Measurements from ENCODE around the gene KRTAP6-2. TPM values are rescaled to one million over a fixed set of nuclear protein-coding genes. Genes with fewer than 3 reads are reported as not detected.

Gene KRTAP6-2
- total RNA-seq, 4 donors from 2014 or later, result not detected

DNA sequence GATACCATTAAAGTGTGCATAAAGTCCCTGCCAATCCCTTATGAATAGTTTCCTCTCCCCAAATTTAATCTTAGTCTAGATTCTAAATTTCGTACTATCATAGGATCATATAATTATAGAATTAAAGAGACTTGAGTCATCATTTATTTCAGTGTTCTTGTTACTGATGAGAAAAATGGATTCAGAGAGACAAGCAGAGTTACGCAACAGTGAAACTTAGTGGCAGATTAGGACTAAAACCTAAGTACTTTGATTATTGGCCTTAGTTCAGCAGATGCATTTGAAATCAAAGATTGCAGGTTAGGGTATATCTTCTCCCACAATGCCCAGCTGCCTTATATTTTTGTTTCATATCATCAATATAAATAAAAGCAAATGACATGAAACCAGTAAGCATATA is 36.7 kb downstream of the KRTAP6-2 start:
- Histone ChIP-seq H3K4me1 (no peaks in the 10 kb centered on the region), H3K9me3 (no peaks in the 10 kb centered on the region), H3K36me3 (no peaks in the 10 kb centered on the region), H3K27ac (no peak overlapping the region), H3K27me3 (no peaks in the 10 kb centered on the region), H3K4me3 (no peak overlapping the region)
- TF ChIP-seq POLR2AphosphoS5 (IDR thresholded peaks at IDR 0.05) (no peak), EP300 (IDR thresholded peaks at IDR 0.05) (no peak)
- ATAC-seq, result no peak
- WGBS, 2 donors (ENCODE audit: low coverage in 1 of 2), result 68 to 85% methylated on average over 2 of the region's 2 CpGs

DNA sequence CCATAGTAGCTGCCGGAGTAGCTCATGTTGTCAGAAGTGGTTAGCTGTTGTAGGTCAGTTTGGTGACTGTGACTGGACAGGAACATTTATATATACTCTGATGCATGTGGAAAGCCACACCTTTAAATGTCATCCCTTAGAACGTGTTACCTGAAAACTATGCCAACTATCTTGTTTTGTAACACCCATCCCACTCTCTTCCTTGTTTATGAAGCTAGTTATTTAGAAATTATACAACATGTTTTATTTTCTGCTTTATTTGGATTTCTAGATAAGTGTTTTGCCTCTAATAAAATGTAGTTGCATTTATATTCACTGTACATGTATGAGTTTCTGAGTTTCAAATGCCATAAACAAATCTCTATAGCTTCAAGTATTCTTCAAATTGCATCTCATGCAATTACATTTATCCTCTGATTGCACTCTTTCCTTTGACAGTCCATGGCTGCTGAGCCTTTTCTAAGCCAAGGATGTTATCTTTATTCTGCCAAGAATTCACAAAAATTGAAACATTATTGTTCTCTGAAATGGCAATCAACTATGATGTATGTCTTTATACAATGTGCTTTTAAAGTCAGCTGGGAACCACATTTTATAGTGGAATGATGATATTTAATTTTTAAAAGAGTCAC is 37.3 kb downstream of the KRTAP6-2 start, which contains the start of gene KRTAP19-7:
Gene KRTAP19-7, minus strand, starts transcription at position 51 of the 632 bp plus-strand sequence. Its CDS starts 25 bp downstream, at position 26.
- 77% methylated on average over 2 of the region's 2 CpGs; no CpG with 5 or more reads in 1 of the 2 donors for WGBS, 2 donors (ENCODE audit: low coverage in 1 of 2)
- Histone ChIP-seq H3K4me1 (no peaks in the 10 kb centered on the region), H3K27ac (no peak within 1 kb of the TSS), H3K4me3 (no peak within 1 kb of the TSS), H3K27me3 (no peaks in the 10 kb centered on the region), H3K9me3 (no peaks in the 10 kb centered on the region), H3K36me3 (no peaks in the 10 kb centered on the region)
- TF ChIP-seq POLR2AphosphoS5 (IDR thresholded peaks at IDR 0.05) (no peak), EP300 (IDR thresholded peaks at IDR 0.05) (no peak), POLR2A (IDR thresholded peaks at IDR 0.05) (no peak), CTCF (IDR thresholded peaks at IDR 0.05) (no peak)
- ATAC-seq, result no peak

DNA sequence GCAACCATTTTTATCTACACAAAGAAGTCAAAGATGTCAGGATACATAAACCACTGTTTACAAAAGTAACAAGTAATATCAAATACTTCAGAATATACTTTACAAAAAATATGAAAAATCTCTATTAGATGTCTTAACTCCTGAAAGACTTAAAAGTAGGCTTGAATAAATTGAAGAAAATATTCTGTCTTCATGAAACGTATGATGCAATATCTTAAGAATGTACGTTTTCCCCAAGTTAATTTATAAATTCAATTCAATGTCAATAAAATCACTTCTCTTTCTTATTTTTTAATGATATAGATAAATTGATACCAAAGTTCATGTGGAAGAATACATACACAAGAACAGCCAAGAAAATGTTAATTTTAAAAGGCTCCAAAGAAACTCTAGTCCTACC is 43.6 kb downstream of the KRTAP6-2 start:
- H3K36me3 ChIP-seq, result no peaks in the 10 kb centered on the region
- no peaks in the 10 kb centered on the region for H3K4me1 ChIP-seq
- H3K9me3 ChIP-seq, result no peaks in the 10 kb centered on the region
- 85% methylated on average over 2 of the region's 2 CpGs for WGBS, 2 donors (ENCODE audit: low coverage in 1 of 2)
- no peak for ATAC-seq
- no peak overlapping the region for H3K27ac ChIP-seq
- TF ChIP-seq CTCF (IDR thresholded peaks at IDR 0.05) (no peak), EP300 (IDR thresholded peaks at IDR 0.05) (no peak), POLR2A (IDR thresholded peaks at IDR 0.05) (no peak)
- H3K4me3 ChIP-seq, result no peak overlapping the region
- no peaks in the 10 kb centered on the region for H3K27me3 ChIP-seq

GRCh38 chr21:30552782-30553181 is 45.9 kb downstream of the KRTAP6-2 start:
- Histone ChIP-seq H3K27me3 (no peaks in the 10 kb centered on the region), H3K9me3 (no peaks in the 10 kb centered on the region), H3K27ac (no peak overlapping the region), H3K4me3 (no peak overlapping the region), H3K4me1 (no peaks in the 10 kb centered on the region), H3K36me3 (no peaks in the 10 kb centered on the region)
- no peak for TF ChIP-seq CTCF (IDR thresholded peaks at IDR 0.05)
- no peak for TF ChIP-seq EP300 (IDR thresholded peaks at IDR 0.05)
- TF ChIP-seq POLR2AphosphoS5 (IDR thresholded peaks at IDR 0.05), result no peak
- no peak for TF ChIP-seq POLR2A (IDR thresholded peaks at IDR 0.05)
- ATAC-seq, result no peak
- no CpG with 5 or more reads among the region's 1 CpG for WGBS, 2 donors (ENCODE audit: low coverage in 1 of 2)

Small RNA genes within 50 kb of the gene (small RNA-seq; reads per million reads assigned to genes)
- gene KRTAP20-1 (0 reads per million in 4 donors), gene KRTAP20-3 (0 reads per million in 4 donors), gene KRTAP20-4 (0 reads per million in 4 donors), gene KRTAP22-1 (0 reads per million in 4 donors), gene KRTAP22-2 (0 reads per million in 4 donors)

Other genes with a start within 250 kb of the KRTAP6-2 start
- gene KRTAP13-2, start 226.6 kb downstream of the KRTAP6-2 start, total RNA-seq, result not detected
- gene KRTAP13-1, start 202.9 kb downstream of the KRTAP6-2 start, total RNA-seq, result not detected
- gene KRTAP13-3, start 173.0 kb downstream of the KRTAP6-2 start, total RNA-seq, result not detected
- gene KRTAP13-4, start 168.7 kb downstream of the KRTAP6-2 start, total RNA-seq, result not detected
- gene KRTAP15-1, start 158.6 kb downstream of the KRTAP6-2 start, total RNA-seq, result not detected
- gene KRTAP19-1, start 118.5 kb downstream of the KRTAP6-2 start, total RNA-seq, result not detected
- gene KRTAP19-2, start 111.5 kb downstream of the KRTAP6-2 start, total RNA-seq, result not detected
- gene KRTAP19-3, start 106.9 kb downstream of the KRTAP6-2 start, total RNA-seq, result 1 to 10 TPM in 1 of 4 donors, not detected in 3; 1.7 TPM
- gene KRTAP19-4, start 101.7 kb downstream of the KRTAP6-2 start, total RNA-seq, result not detected
- gene KRTAP19-5, start 96.8 kb downstream of the KRTAP6-2 start, total RNA-seq, result not detected
- not detected for gene KRTAP19-6, start 57.0 kb downstream of the KRTAP6-2 start, total RNA-seq
- not detected for gene KRTAP19-7, start 37.6 kb downstream of the KRTAP6-2 start, total RNA-seq
- not detected for gene KRTAP22-2, start 8.5 kb downstream of the KRTAP6-2 start, total RNA-seq
- not detected for gene KRTAP6-3, start 6.5 kb downstream of the KRTAP6-2 start, total RNA-seq
- gene KRTAP22-1, start 2.2 kb upstream of the KRTAP6-2 start, total RNA-seq, result not detected
- not detected for gene KRTAP6-1, start 15.0 kb upstream of the KRTAP6-2 start, total RNA-seq
- gene KRTAP20-1, start 17.5 kb upstream of the KRTAP6-2 start, total RNA-seq, result not detected
- not detected for gene KRTAP20-4, start 21.7 kb upstream of the KRTAP6-2 start, total RNA-seq
- not detected for gene KRTAP20-2, start 36.3 kb upstream of the KRTAP6-2 start, total RNA-seq
- gene KRTAP20-3, start 44.0 kb upstream of the KRTAP6-2 start, total RNA-seq, result not detected
- not detected for gene KRTAP21-3, start 119.9 kb upstream of the KRTAP6-2 start, total RNA-seq
- gene KRTAP21-2, start 148.4 kb upstream of the KRTAP6-2 start, total RNA-seq, result not detected
- not detected for gene KRTAP21-1, start 156.5 kb upstream of the KRTAP6-2 start, total RNA-seq
- gene KRTAP8-1, start 214.4 kb upstream of the KRTAP6-2 start, total RNA-seq, result not detected
- not detected for gene KRTAP7-1, start 230.9 kb upstream of the KRTAP6-2 start, total RNA-seq